Colonic mucosa (tissue), 4 donors: ENCODE measurements around the gene PNPLA7. TPM values are rescaled to one million over a fixed set of nuclear protein-coding genes. Genes with fewer than 3 reads are reported as not detected.
A peak's percentile ranks its signal among the peaks of the same experiment; 100 is the strongest.

Source experiments
- DNase-seq: peaks from one replicate; pipeline ENCODE4 v3.0.0-alpha.2; 2020
- H3K27ac ChIP-seq: fragments of 200-600 bp; one replicate; pipeline ENCODE4 v1.8.0; 2021
- H3K27me3 ChIP-seq: fragments of 200-600 bp; one replicate; pipeline ENCODE4 v1.8.0; 2021
- H3K36me3 ChIP-seq: fragments of 200-600 bp; one replicate; pipeline ENCODE4 v1.8.0; 2021
- H3K4me1 ChIP-seq: fragments of 200-600 bp; one replicate; pipeline ENCODE4 v1.8.0; 2021; ENCODE audit warnings: mild to moderate bottlenecking
- H3K4me3 ChIP-seq: fragments of 200-600 bp; one replicate; pipeline ENCODE4 v1.8.0; 2021
- H3K9ac ChIP-seq, 2 donors: one replicate each; pipeline ENCODE4 v1.7.0; 2013; ENCODE audit warnings: control low read depth in 2 of 2, low read depth in 2 of 2, low read length in 2 of 2
- H3K9me3 ChIP-seq: fragments of 200-600 bp; one replicate; pipeline ENCODE4 v1.8.0; 2021
- intact Hi-C: fragments of 100-400 bp; cut with DNase I; formaldehyde crosslinking; loops from one replicate; pipeline ENCODE4 v1.14.1; 2022
- total RNA-seq, 2 donors: library from RNA; stranded (reverse); fragmentation: NEBNext Ultra II Directional in 1 of 2; extraction: Animal tissue kit (Norgen Biotek cat#: 25700) in 1 of 2; gene quantifications; one replicate each; pipeline ENCODE4 v1.2.1, GENCODE V29; 2021
- TF ChIP-seq, protein P1 (sequence below): fragments of 200-600 bp; IDR thresholded peaks from one replicate; pipeline ENCODE4 v1.8.0; 2022; ENCODE audit warnings: antibody characterized with exemption, mild to moderate bottlenecking
- donor health status: healthy.
- donor health status: DM: no; HTN: no; CAD: no.
- donor health status: DM: no; HTN: no; CAD: no.

PNPLA7 gene
- total RNA-seq, 2 donors from 2014 or later = 6.1 to 7.1 TPM

- Histone ChIP-seq H3K36me3 (no peaks in the 10 kb centered on the region), H3K27me3 (no peaks in the 10 kb centered on the region), H3K4me1 (peaks cover 3% of the 10 kb centered on the region), H3K9me3 (no peaks in the 10 kb centered on the region), H3K9ac (peak overlapping the region; percentile 20 to 44), H3K27ac (no peak overlapping the region), H3K4me3 (no peak overlapping the region)
- TF ChIP-seq, protein P1, sequence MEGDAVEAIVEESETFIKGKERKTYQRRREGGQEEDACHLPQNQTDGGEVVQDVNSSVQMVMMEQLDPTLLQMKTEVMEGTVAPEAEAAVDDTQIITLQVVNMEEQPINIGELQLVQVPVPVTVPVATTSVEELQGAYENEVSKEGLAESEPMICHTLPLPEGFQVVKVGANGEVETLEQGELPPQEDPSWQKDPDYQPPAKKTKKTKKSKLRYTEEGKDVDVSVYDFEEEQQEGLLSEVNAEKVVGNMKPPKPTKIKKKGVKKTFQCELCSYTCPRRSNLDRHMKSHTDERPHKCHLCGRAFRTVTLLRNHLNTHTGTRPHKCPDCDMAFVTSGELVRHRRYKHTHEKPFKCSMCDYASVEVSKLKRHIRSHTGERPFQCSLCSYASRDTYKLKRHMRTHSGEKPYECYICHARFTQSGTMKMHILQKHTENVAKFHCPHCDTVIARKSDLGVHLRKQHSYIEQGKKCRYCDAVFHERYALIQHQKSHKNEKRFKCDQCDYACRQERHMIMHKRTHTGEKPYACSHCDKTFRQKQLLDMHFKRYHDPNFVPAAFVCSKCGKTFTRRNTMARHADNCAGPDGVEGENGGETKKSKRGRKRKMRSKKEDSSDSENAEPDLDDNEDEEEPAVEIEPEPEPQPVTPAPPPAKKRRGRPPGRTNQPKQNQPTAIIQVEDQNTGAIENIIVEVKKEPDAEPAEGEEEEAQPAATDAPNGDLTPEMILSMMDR = no peak
- no peak for DNase-seq
- intact Hi-C loops = no loop called here
These were observed 56.7 kb downstream of the PNPLA7 start for GRCh38 chr9:137493364-137494103.

GRCh38 chr9:137492464-137493363 is 57.5 kb downstream of the PNPLA7 start:
- Histone ChIP-seq H3K27me3 (no peaks in the 10 kb centered on the region), H3K9me3 (no peaks in the 10 kb centered on the region), H3K4me3 (no peak overlapping the region), H3K4me1 (peaks cover 3% of the 10 kb centered on the region), H3K9ac (no peak overlapping the region), H3K27ac (no peak overlapping the region), H3K36me3 (no peaks in the 10 kb centered on the region)
- TF ChIP-seq, protein P1 = no peak
- intact Hi-C loops = no loop called here
- peak; percentile 43 for DNase-seq

- TF ChIP-seq, protein P1 = no peak
- intact Hi-C loops = no loop called here
- no peaks in the 10 kb centered on the region for H3K36me3 ChIP-seq
- H3K27me3 ChIP-seq = no peaks in the 10 kb centered on the region
- peaks cover 3% of the 10 kb centered on the region for H3K4me1 ChIP-seq
- DNase-seq = no peak
- no peak overlapping the region for H3K27ac ChIP-seq
- H3K9me3 ChIP-seq = no peaks in the 10 kb centered on the region
- H3K4me3 ChIP-seq = no peak overlapping the region
- no peak overlapping the region for H3K9ac ChIP-seq
These were observed 58.3 kb downstream of the PNPLA7 start for GRCh38 chr9:137491735-137492432.

DNA sequence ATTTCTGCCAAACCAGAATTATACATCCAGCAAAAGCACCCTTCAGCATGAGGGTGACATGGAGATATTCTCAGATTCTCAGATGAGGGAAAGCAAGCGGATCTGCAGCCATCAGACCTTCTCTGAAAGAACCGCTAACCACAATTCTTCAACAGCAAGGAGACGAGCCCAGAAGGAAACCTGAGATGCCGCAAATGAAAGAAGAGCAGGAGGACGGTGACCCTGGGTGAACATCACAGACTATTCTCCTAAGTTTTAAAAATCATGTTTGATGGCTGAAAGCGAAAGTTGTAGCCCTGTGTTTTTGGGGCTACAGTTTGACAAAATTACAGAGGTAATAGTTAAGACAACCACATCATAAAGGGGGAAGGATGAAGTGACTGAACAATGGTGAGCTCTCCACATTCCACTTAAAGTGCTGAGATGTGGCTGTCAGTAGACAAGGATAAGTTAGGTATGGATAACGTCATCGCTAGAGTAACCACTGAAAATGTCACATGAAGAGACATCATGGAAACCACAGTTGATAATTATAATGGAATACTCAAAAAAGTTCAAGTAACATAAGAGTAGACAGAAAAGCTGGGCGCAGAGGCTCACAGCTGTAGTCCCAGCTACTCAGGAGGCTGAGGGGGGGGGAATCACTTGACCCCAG is 59.5 kb downstream of the PNPLA7 start:
- no peak overlapping the region for H3K4me3 ChIP-seq
- no peaks in the 10 kb centered on the region for H3K9me3 ChIP-seq
- H3K27me3 ChIP-seq = no peaks in the 10 kb centered on the region
- peaks cover 3% of the 10 kb centered on the region for H3K4me1 ChIP-seq
- no peak overlapping the region for H3K9ac ChIP-seq
- H3K27ac ChIP-seq = no peak overlapping the region
- TF ChIP-seq, protein P1 = no peak
- H3K36me3 ChIP-seq = no peaks in the 10 kb centered on the region
- intact Hi-C loops = no loop called here
- DNase-seq = no peak

DNA sequence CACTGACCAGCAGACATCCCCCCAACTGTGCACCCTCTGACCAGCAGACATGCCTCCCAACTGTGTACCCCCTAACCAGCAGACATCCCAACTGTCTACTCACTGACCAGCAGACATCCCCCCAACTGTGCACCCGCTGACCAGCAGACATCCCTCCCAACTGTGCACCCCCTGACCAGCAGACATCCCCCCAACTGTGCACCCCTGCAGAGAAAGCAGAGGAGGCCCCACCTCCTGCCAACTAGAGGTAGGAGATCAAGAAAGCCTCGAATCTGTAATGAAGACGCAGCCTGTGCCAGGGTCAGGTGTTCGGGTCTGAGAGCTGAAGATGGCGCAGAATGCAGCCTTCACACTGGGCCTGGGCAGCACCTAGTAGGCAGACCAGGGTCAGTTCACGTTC is 61.3 kb downstream of the PNPLA7 start:
- Histone ChIP-seq H3K4me3 (no peak overlapping the region), H3K27me3 (no peaks in the 10 kb centered on the region), H3K9me3 (no peaks in the 10 kb centered on the region), H3K9ac (no peak overlapping the region), H3K27ac (no peak overlapping the region), H3K4me1 (peaks cover 3% of the 10 kb centered on the region), H3K36me3 (no peaks in the 10 kb centered on the region)
- DNase-seq = no peak
- intact Hi-C loops = no loop called here
- TF ChIP-seq, protein P1 = no peak
